ENCODE data around the gene KLLN. TPM values are rescaled to one million over a fixed set of nuclear protein-coding genes. Genes with fewer than 3 reads are reported as not detected.
"Not testable (repeated sequence)": the region's sequence is repeated elsewhere in the genome, so short reads cannot be mapped to it uniquely, and the experiment has no call there.

Gene KLLN
- total RNA-seq, 4 donors from 2014 or later = 0.62 to 1.3 TPM; not detected in 2

- intact Hi-C loops (cut with DNase I; ENCODE audit: low total_unique reads) = no loop called here
These were observed 23.8 kb upstream of the KLLN start for GRCh38 chr10:87887146-87887545.

GRCh38 chr10:87886635-87887034, 23.3 kb upstream of the KLLN start:
- no peaks in the 10 kb centered on the region for H3K9me3 ChIP-seq
- H3K4me3 ChIP-seq = no peak overlapping the region
- H3K27ac ChIP-seq = no peak overlapping the region
- peaks cover 0 to 9% of the 10 kb centered on the region in 2 donors for H3K4me1 ChIP-seq
- intact Hi-C loops (cut with DNase I; ENCODE audit: low total_unique reads) = no loop called here
- no peaks in the 10 kb centered on the region for H3K27me3 ChIP-seq
- H3K36me3 ChIP-seq = no peaks in the 10 kb centered on the region
- no peak for DNase-seq
- no peak for TF ChIP-seq POLR2A (IDR thresholded peaks at IDR 0.05)
- TF ChIP-seq CTCF (IDR thresholded peaks at IDR 0.05) = no peak

More at GRCh38 chr10:87887146-87887545, 23.8 kb upstream of the KLLN start:
- Histone ChIP-seq H3K27ac (no peak overlapping the region), H3K4me3 (no peak overlapping the region), H3K4me1 (peaks cover 0 to 9% of the 10 kb centered on the region in 2 donors), H3K27me3 (no peaks in the 10 kb centered on the region), H3K36me3 (no peaks in the 10 kb centered on the region), H3K9me3 (no peaks in the 10 kb centered on the region)
- no peak for TF ChIP-seq POLR2A (IDR thresholded peaks at IDR 0.05)
- no peak for DNase-seq

GRCh38 chr10:87882555-87883294, 19.4 kb upstream of the KLLN start:
- Histone ChIP-seq H3K36me3 (no peaks in the 10 kb centered on the region), H3K27me3 (no peaks in the 10 kb centered on the region), H3K27ac (no peak overlapping the region), H3K4me3 (no peak overlapping the region), H3K4me1 (peaks cover 0 to 9% of the 10 kb centered on the region in 2 donors), H3K9me3 (no peaks in the 10 kb centered on the region)
- intact Hi-C loops (cut with DNase I; ENCODE audit: low total_unique reads) = no loop called here
- TF ChIP-seq POLR2A (IDR thresholded peaks at IDR 0.05) (no peak), CTCF (IDR thresholded peaks at IDR 0.05) (no peak)
- no peak for DNase-seq

- H3K36me3 ChIP-seq; H3K9me3 ChIP-seq; DNase-seq; H3K4me1 ChIP-seq; H3K4me3 ChIP-seq; H3K27me3 ChIP-seq; intact Hi-C loops (cut with DNase I; ENCODE audit: low total_unique reads); H3K27ac ChIP-seq: not testable (repeated sequence)
These were observed 18.2 kb upstream of the KLLN start for GRCh38 chr10:87881373-87882059.

- intact Hi-C loops (cut with DNase I; ENCODE audit: low total_unique reads) = no loop called here
- H3K9me3 ChIP-seq = no peaks in the 10 kb centered on the region
- DNase-seq = no peak
- no peaks in the 10 kb centered on the region for H3K27me3 ChIP-seq
- TF ChIP-seq POLR2A (IDR thresholded peaks at IDR 0.05) = no peak
- no peak for TF ChIP-seq CTCF (IDR thresholded peaks at IDR 0.05)
- no peaks in the 10 kb centered on the region for H3K36me3 ChIP-seq
- H3K4me3 ChIP-seq = no peak overlapping the region
- H3K4me1 ChIP-seq = peaks cover 0 to 9% of the 10 kb centered on the region in 2 donors
- no peak overlapping the region for H3K27ac ChIP-seq
These were observed 17.0 kb upstream of the KLLN start for GRCh38 chr10:87880336-87880735.

All from uterus (tissue), 4 donors.